HK-2 (cell line): ENCODE data around the gene DCBLD1.
"Not testable (repeated sequence)": the region's sequence is repeated elsewhere in the genome, so short reads cannot be mapped to it uniquely, and the experiment has no call there.

Experiments used
- DNase-seq: peaks from one replicate; pipeline ENCODE4 v3.0.0-alpha.2; 2018; ENCODE audit not compliant: unreplicated experiment

Gene DCBLD1

GRCh38 chr6:117501722-117502121, 19.2 kb downstream of the DCBLD1 start:
- no peak for DNase-seq

GRCh38 chr6:117502580-117502979, 20.1 kb downstream of the DCBLD1 start:
- DNase-seq, result no peak

GRCh38 chr6:117503211-117503610, 20.7 kb downstream of the DCBLD1 start:
- DNase-seq, result no peak

GRCh38 chr6:117504478-117505144, 22.1 kb downstream of the DCBLD1 start:
- DNase-seq, result no peak

GRCh38 chr6:117505311-117505710, 22.8 kb downstream of the DCBLD1 start:
- no peak for DNase-seq

- DNase-seq, result no peak
Observed at GRCh38 chr6:117506180-117506835, 23.8 kb downstream of the DCBLD1 start.

GRCh38 chr6:117506907-117507306, 24.4 kb downstream of the DCBLD1 start:
- no peak for DNase-seq

- no peak for DNase-seq
Observed at GRCh38 chr6:117508450-117508971, 26.0 kb downstream of the DCBLD1 start.

GRCh38 chr6:117509021-117509420, 26.5 kb downstream of the DCBLD1 start:
- no peak for DNase-seq

- no peak for DNase-seq
Observed at GRCh38 chr6:117512056-117512828, 29.8 kb downstream of the DCBLD1 start.

GRCh38 chr6:117512987-117513573, 30.6 kb downstream of the DCBLD1 start:
- no peak for DNase-seq

- no peak for DNase-seq
Observed at GRCh38 chr6:117513778-117514365, 31.4 kb downstream of the DCBLD1 start.

GRCh38 chr6:117514655-117515054, 32.2 kb downstream of the DCBLD1 start:
- no peak for DNase-seq

- no peak for DNase-seq
Observed at GRCh38 chr6:117515326-117515725, 32.9 kb downstream of the DCBLD1 start.

- DNase-seq, result not testable (repeated sequence)
Observed at GRCh38 chr6:117517995-117518394, 35.5 kb downstream of the DCBLD1 start.

- DNase-seq, result no peak
Observed at GRCh38 chr6:117518870-117519269, 36.4 kb downstream of the DCBLD1 start.

GRCh38 chr6:117520603-117521395, 38.3 kb downstream of the DCBLD1 start:
- DNase-seq, result no peak

- DNase-seq, result no peak
Observed at GRCh38 chr6:117521791-117522502, 39.5 kb downstream of the DCBLD1 start.

GRCh38 chr6:117525607-117526006, 43.1 kb downstream of the DCBLD1 start:
- no peak for DNase-seq
